GM23338 (cell line): Measurements from ENCODE around the gene TRMT10B.

Experiments
- CREB1 ChIP-seq: fragments of 250-450 bp; sonication (Bioruptor Pico); IDR thresholded peaks from 2 replicates; pipeline ENCODE4 v1.5.0; 2020; ENCODE audit warnings: low read depth, mild to moderate bottlenecking, moderate library complexity
- ETS1 ChIP-seq: IDR thresholded peaks from 2 replicates; pipeline ENCODE4 v1.6.1; 2016; ENCODE audit warnings: antibody characterized with exemption
- EZH2 ChIP-seq: fragments of 200-600 bp; sonication (generic); IDR thresholded peaks from one replicate; pipeline ENCODE4 v1.8.0; 2017; ENCODE audit warnings: antibody characterized with exemption, mild to moderate bottlenecking, low read depth; ENCODE audit not compliant: unreplicated experiment
- EZH2phosphoT487 ChIP-seq: fragments of 200-600 bp; sonication (generic); IDR thresholded peaks from one replicate; pipeline ENCODE4 v1.8.1; 2018; ENCODE audit warnings: antibody characterized with exemption; ENCODE audit not compliant: unreplicated experiment
- JUNB ChIP-seq: IDR thresholded peaks from one replicate; pipeline ENCODE4 v1.6.1; 2016; ENCODE audit warnings: antibody characterized with exemption; ENCODE audit not compliant: unreplicated experiment
- NANOG ChIP-seq: IDR thresholded peaks from 2 replicates; pipeline ENCODE4 v1.6.1; 2016; ENCODE audit warnings: antibody characterized with exemption, borderline replicate concordance
- POLR2AphosphoS5 ChIP-seq: IDR thresholded peaks from 2 replicates; pipeline ENCODE4 v1.6.1; 2016; ENCODE audit warnings: antibody characterized with exemption, low read depth
- REST ChIP-seq: IDR thresholded peaks from one replicate; pipeline ENCODE4 v1.6.1; 2018; ENCODE audit warnings: antibody characterized with exemption; ENCODE audit not compliant: unreplicated experiment
- STAT1 ChIP-seq: IDR thresholded peaks from one replicate; pipeline ENCODE4 v1.6.1; 2016; ENCODE audit warnings: antibody characterized with exemption; ENCODE audit not compliant: unreplicated experiment
- ZNF114 ChIP-seq: fragments of 250-450 bp; sonication (Bioruptor Pico); IDR thresholded peaks from 2 replicates; pipeline ENCODE4 v1.5.0; 2020; ENCODE audit warnings: mild to moderate bottlenecking, moderate library complexity
- ZNF331 ChIP-seq: fragments of 250-450 bp; sonication (Bioruptor Pico); IDR thresholded peaks from 2 replicates; pipeline ENCODE4 v1.5.0; 2020; ENCODE audit warnings: low read depth, mild to moderate bottlenecking, moderate library complexity
- TF ChIP-seq, protein P1 (sequence below), 2 experiments: fragments of 200-600 bp in 1 of 2; sonication (generic) in 1 of 2; conservative IDR thresholded peaks; 2 replicates each; pipeline versions ENCODE4 v1.5.1 to v1.6.1; 2016 to 2017; ENCODE audit warnings: antibody characterized with exemption in 2 of 2, low read depth in 2 of 2, mild to moderate bottlenecking in 2 of 2, moderate library complexity in 1 of 2
- TF ChIP-seq, protein P2 (sequence below): fragments of 250-450 bp; sonication (Bioruptor Pico); IDR thresholded peaks from 2 replicates; pipeline ENCODE4 v1.5.0; 2020; ENCODE audit warnings: mild to moderate bottlenecking, moderate library complexity

GRCh38 chr9:37745970-37746369 lies 7.6 kb upstream of the TRMT10B start:
- TF ChIP-seq EZH2 (no peak), JUNB (no peak), EZH2phosphoT487 (no peak), POLR2AphosphoS5 (no peak), ZNF331 (CRISPR knock-in tag) (no peak), REST (no peak), CREB1 (CRISPR knock-in tag) (no peak), ZNF114 (CRISPR knock-in tag) (no peak), STAT1 (no peak), ETS1 (no peak), NANOG (no peak)
- TF ChIP-seq, protein P1, sequence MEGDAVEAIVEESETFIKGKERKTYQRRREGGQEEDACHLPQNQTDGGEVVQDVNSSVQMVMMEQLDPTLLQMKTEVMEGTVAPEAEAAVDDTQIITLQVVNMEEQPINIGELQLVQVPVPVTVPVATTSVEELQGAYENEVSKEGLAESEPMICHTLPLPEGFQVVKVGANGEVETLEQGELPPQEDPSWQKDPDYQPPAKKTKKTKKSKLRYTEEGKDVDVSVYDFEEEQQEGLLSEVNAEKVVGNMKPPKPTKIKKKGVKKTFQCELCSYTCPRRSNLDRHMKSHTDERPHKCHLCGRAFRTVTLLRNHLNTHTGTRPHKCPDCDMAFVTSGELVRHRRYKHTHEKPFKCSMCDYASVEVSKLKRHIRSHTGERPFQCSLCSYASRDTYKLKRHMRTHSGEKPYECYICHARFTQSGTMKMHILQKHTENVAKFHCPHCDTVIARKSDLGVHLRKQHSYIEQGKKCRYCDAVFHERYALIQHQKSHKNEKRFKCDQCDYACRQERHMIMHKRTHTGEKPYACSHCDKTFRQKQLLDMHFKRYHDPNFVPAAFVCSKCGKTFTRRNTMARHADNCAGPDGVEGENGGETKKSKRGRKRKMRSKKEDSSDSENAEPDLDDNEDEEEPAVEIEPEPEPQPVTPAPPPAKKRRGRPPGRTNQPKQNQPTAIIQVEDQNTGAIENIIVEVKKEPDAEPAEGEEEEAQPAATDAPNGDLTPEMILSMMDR (conservative IDR thresholded peaks at IDR 0.05; ENCODE audit: low read depth in 2 of 2) = no peak
- TF ChIP-seq, protein P2, sequence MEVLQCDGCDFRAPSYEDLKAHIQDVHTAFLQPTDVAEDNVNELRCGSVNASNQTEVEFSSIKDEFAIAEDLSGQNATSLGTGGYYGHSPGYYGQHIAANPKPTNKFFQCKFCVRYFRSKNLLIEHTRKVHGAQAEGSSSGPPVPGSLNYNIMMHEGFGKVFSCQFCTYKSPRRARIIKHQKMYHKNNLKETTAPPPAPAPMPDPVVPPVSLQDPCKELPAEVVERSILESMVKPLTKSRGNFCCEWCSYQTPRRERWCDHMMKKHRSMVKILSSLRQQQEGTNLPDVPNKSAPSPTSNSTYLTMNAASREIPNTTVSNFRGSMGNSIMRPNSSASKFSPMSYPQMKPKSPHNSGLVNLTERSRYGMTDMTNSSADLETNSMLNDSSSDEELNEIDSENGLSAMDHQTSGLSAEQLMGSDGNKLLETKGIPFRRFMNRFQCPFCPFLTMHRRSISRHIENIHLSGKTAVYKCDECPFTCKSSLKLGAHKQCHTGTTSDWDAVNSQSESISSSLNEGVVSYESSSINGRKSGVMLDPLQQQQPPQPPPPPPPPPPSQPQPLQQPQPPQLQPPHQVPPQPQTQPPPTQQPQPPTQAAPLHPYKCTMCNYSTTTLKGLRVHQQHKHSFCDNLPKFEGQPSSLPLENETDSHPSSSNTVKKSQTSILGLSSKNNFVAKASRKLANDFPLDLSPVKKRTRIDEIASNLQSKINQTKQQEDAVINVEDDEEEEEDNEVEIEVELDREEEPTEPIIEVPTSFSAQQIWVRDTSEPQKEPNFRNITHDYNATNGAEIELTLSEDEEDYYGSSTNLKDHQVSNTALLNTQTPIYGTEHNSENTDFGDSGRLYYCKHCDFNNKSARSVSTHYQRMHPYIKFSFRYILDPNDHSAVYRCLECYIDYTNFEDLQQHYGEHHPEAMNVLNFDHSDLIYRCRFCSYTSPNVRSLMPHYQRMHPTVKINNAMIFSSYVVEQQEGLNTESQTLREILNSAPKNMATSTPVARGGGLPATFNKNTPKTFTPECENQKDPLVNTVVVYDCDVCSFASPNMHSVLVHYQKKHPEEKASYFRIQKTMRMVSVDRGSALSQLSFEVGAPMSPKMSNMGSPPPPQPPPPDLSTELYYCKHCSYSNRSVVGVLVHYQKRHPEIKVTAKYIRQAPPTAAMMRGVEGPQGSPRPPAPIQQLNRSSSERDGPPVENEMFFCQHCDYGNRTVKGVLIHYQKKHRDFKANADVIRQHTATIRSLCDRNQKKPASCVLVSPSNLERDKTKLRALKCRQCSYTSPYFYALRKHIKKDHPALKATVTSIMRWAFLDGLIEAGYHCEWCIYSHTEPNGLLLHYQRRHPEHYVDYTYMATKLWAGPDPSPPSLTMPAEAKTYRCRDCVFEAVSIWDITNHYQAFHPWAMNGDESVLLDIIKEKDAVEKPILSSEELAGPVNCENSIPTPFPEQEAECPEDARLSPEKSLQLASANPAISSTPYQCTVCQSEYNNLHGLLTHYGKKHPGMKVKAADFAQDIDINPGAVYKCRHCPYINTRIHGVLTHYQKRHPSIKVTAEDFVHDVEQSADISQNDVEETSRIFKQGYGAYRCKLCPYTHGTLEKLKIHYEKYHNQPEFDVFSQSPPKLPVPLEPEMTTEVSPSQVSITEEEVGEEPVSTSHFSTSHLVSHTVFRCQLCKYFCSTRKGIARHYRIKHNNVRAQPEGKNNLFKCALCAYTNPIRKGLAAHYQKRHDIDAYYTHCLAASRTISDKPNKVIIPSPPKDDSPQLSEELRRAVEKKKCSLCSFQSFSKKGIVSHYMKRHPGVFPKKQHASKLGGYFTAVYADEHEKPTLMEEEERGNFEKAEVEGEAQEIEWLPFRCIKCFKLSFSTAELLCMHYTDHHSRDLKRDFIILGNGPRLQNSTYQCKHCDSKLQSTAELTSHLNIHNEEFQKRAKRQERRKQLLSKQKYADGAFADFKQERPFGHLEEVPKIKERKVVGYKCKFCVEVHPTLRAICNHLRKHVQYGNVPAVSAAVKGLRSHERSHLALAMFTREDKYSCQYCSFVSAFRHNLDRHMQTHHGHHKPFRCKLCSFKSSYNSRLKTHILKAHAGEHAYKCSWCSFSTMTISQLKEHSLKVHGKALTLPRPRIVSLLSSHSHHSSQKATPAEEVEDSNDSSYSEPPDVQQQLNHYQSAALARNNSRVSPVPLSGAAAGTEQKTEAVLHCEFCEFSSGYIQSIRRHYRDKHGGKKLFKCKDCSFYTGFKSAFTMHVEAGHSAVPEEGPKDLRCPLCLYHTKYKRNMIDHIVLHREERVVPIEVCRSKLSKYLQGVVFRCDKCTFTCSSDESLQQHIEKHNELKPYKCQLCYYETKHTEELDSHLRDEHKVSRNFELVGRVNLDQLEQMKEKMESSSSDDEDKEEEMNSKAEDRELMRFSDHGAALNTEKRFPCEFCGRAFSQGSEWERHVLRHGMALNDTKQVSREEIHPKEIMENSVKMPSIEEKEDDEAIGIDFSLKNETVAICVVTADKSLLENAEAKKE (CRISPR knock-in tag) = no peak
